Measurements from ENCODE around the gene CHMP4A. TPM values are rescaled to one million over a fixed set of nuclear protein-coding genes. Genes with fewer than 3 reads are reported as not detected.
"Not testable (repeated sequence)": the region's sequence is repeated elsewhere in the genome, so short reads cannot be mapped to it uniquely, and the experiment has no call there.

The CHMP4A gene
- total RNA-seq, 1 experiment from 2014 or later, result 20.0 TPM

DNA sequence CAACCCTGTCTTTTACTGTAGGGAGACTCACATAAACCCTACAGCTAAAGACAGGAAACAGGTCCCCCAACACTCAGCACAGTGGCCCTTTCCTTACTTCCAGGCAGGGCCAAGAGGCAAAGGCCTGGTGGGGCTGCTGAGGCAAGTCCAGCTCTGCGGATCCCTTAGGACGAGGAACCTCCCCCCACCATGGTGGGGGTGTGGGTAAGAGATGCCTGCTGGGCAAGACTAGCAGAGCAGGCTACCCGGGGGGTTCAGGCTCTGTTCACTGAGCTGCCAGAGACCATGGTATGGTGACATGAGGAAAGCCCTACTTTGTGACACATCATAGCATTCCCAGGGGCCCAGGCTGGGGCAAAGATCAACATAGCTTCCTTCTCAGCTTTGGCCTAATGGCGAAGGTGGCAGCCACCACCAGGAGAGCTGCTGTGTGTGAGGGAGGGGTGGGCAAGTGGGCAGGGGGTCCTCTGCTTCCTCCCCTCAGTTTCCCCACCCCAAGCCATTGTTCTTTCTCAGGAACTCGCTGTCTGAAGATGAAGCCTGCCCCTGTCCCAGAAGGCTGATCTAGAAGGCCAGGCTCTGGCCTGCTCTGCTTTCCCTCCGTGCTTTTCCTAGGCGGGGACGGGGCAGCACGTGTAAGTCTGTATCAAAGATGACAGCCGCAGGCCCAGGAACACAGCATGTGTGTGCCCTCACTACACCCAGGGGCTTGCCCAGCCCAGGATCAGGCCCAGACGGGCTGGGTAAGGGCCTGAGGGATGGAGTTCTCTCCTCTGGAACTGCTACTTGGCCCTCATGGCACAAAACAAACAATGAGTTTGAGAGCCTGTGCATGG is 39.2 kb upstream of the CHMP4A start:
- no peak overlapping the region for H3K4me3 ChIP-seq
- no peaks in the 10 kb centered on the region for H3K36me3 ChIP-seq
- DNase-seq, result no peak
- no peaks in the 10 kb centered on the region for H3K27me3 ChIP-seq
- H3K9me3 ChIP-seq, result no peaks in the 10 kb centered on the region

GRCh38 chr14:24251880-24252288 is 38.6 kb upstream of the CHMP4A start:
- no peak for DNase-seq
- H3K27me3 ChIP-seq, result no peaks in the 10 kb centered on the region
- no peak overlapping the region for H3K4me3 ChIP-seq
- no peaks in the 10 kb centered on the region for H3K9me3 ChIP-seq
- H3K36me3 ChIP-seq, result no peaks in the 10 kb centered on the region

DNA sequence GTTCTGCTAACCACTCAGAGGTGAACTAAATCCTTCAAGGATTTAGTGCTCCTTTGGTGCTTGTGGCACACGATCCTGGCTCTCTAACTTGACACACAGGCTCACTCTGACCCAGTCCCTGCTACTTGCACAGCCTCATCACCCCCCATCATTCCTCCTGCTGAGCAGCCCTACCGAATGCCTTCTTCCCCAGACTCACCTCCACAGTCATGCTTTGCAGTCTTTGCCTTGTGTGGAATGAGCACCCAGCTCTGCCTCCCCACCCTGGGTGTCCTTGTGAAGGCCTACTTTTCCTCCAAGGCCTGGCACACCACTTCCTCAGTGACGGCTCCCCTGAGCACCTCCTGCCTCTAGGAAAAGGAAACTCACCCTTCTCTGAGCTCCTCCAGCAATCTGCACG is 37.1 kb upstream of the CHMP4A start:
- DNase-seq, result no peak
- H3K4me3 ChIP-seq, result no peak overlapping the region
- no peaks in the 10 kb centered on the region for H3K36me3 ChIP-seq
- H3K9me3 ChIP-seq, result no peaks in the 10 kb centered on the region
- H3K27me3 ChIP-seq, result no peaks in the 10 kb centered on the region

- H3K9me3 ChIP-seq, result no peaks in the 10 kb centered on the region
- DNase-seq, result no peak
- H3K36me3 ChIP-seq, result no peaks in the 10 kb centered on the region
- no peaks in the 10 kb centered on the region for H3K27me3 ChIP-seq
- no peak overlapping the region for H3K4me3 ChIP-seq
Observed at GRCh38 chr14:24249230-24250021, 36.1 kb upstream of the CHMP4A start.

- no peaks in the 10 kb centered on the region for H3K36me3 ChIP-seq
- DNase-seq, result no peak
Observed at GRCh38 chr14:24247422-24247821, 34.1 kb upstream of the CHMP4A start.

DNA sequence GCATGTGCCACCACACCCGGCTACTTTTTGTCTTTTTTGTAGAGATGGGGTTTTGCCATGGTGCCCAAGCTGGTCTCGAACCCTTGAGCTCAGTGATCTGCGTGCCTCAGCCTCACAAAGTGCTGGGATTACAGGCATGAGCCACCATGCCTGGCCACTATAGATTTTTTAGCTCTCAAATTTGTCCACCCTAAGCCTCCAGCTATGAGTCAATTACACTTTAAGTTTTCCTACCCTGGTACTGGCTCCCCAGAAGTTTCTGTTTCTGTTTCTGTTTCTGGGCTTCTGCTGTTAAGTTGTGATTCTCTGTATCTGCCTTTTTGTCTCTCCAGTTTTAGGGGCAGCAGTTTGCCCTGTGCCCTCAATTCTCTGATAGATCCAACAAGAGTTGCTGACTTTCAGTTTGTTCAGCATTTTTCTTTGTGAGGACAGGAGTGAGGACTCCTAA is 33.5 kb upstream of the CHMP4A start:
- no peak for DNase-seq
- H3K27me3 ChIP-seq, result no peaks in the 10 kb centered on the region
- H3K36me3 ChIP-seq, result no peaks in the 10 kb centered on the region
- no peak overlapping the region for H3K4me3 ChIP-seq
- no peaks in the 10 kb centered on the region for H3K9me3 ChIP-seq

More at GRCh38 chr14:24247422-24247821, 34.1 kb upstream of the CHMP4A start:
- Histone ChIP-seq H3K27me3 (no peaks in the 10 kb centered on the region), H3K9me3 (no peaks in the 10 kb centered on the region), H3K4me3 (no peak overlapping the region)

DNA sequence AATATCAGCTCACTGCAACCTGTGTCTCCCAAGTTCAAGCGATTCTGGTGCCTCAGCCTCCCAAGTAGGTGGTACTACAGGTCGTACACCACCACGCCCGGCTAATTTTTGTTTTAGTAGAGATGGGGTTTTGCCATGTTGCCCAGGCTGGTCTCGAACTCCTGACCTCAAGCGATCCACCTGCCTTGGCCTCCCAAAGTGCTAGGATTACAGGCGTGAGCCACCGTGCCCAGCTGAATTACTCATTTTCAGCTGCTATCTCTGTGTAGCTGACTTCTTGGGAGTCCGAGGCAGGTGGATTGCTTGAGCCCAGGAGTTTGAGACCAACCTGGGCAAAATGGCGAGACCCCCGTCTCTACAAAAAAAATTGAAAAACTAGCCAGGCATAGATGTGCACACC is 32.1 kb upstream of the CHMP4A start:
- H3K4me3 ChIP-seq, H3K9me3 ChIP-seq, H3K27me3 ChIP-seq, DNase-seq, H3K36me3 ChIP-seq: not testable (repeated sequence)

DNA sequence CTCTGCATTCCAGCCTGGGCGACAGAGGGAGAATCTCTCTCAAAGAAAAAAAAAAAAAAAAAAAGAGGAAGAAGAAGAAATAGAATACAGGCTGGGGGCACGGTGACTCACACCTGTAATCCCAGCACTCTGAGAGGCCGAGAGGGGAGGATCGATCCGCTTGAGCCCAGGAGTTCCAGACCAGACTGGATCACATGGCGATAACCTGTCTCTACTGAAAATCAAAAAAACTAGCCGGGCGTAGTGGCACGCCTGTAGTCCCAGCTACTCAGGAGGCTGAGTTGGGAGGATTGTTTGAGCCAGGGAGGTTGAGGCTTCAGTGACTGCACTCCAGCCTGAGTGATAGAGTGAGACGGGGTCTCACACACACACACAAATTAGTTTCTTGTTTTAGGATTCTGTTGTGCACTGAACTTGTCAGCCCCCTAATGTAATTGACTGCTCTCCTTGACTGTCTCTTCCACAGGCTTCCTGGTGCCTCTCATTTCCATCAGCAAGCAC is 30.1 kb upstream of the CHMP4A start:
- DNase-seq, result no peak
- H3K9me3 ChIP-seq, result no peaks in the 10 kb centered on the region
- peaks cover 18% of the 10 kb centered on the region for H3K36me3 ChIP-seq
- H3K4me3 ChIP-seq, result peak overlapping the region; percentile 77
- H3K27me3 ChIP-seq, result no peaks in the 10 kb centered on the region

DNA sequence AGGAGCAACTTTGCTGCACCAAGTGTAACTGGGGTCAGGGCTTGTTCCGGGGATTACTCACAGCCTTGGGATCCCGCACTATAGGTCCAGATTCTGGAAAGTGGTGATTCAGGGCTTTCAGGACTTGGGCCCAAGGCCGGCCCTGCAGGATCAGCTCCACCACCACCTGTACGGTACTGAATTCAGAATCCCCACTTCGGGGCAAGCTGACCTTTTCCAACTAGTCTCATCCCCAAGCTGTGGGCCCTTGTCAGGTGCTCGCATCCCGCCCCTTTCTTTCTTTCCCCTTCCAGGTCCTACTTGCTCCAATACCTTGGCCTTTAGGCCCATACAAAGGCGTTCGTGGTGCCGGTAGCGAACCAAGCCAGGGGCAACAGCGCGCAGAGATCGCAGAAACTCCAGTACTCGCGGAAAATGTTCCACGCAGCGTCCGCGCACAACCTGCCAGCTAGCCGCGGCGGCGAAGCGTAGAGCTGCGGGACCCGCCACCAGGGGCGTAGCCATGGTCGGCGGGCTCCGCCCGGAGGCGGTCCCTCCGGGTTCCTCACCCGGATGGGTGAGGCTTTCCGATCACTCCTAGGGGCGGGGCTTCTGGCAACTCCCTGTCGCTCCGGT is 28.6 kb upstream of the CHMP4A start:
- DNase-seq, result peak; percentile 91
- peaks cover 22% of the 10 kb centered on the region for H3K36me3 ChIP-seq
- no peaks in the 10 kb centered on the region for H3K27me3 ChIP-seq
- H3K4me3 ChIP-seq, result peak overlapping the region; percentile 77
- no peaks in the 10 kb centered on the region for H3K9me3 ChIP-seq

DNA sequence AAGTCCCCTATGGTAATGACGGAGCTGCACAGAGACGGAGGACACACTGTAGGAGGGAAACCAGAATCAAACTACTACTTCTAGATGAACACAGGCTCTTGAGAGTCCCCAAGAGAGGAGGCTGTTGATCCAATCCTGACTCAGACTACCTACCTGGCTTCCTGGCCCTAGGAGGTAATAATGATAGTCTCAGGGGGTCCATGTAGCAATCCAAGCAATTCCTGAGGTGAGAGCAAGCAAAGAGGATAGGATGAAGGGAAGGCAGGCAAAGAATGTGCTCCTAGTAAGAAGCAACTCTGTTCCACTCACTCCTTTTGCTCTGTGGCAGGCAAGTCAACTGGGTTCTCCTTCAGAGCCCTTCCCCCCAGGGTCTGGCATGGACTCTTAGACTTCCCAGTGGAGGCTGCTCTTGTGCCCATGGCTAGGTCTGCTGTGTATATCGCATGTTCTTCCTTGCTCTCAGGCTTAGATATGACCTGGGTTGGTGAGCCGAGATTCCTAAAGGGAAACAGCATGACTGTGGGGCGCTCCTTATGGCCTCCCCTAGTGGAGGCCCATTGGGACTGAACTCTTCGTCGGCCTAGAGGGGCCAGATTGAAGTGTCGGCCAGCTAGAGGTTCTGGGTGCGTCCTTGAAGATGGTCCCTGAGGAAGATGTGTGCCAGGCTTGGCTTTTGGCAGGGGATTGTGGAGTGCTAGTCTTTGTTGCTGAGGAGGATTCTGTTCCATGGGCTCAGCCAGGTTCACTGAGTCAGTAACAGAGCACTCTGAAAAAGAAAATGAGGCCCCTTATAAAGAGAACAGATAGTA is 27.0 kb upstream of the CHMP4A start:
- Histone ChIP-seq H3K27me3 (no peaks in the 10 kb centered on the region), H3K4me3 (no peak overlapping the region), H3K9me3 (no peaks in the 10 kb centered on the region), H3K36me3 (peaks cover 29% of the 10 kb centered on the region)
- no peak for DNase-seq

DNA sequence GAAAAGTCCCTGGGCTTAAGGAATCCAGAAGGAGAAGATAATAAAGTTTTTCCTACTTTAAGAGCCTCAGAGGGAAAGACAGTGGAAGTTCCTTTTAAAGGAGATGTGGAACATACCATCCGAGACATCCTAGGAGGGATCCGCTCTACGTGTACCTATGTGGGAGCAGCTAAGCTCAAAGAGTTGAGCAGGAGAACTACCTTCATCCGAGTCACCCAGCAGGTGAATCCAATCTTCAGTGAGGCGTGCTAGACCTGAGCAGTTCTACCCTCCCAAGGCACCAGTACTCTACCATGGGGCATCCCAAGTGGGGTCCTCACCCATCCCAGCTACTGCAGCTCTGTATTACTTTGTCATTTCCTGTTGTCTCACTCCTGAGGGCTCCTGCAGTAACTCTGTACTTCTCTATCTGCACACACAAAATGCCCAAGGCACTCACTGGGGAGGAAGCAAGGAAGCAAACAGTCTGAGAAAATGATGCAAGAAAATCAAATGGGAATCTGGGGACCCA is 25.3 kb upstream of the CHMP4A start:
- Histone ChIP-seq H3K36me3 (peaks cover 32% of the 10 kb centered on the region), H3K4me3 (no peak overlapping the region), H3K27me3 (no peaks in the 10 kb centered on the region), H3K9me3 (no peaks in the 10 kb centered on the region)
- DNase-seq, result no peak

DNA sequence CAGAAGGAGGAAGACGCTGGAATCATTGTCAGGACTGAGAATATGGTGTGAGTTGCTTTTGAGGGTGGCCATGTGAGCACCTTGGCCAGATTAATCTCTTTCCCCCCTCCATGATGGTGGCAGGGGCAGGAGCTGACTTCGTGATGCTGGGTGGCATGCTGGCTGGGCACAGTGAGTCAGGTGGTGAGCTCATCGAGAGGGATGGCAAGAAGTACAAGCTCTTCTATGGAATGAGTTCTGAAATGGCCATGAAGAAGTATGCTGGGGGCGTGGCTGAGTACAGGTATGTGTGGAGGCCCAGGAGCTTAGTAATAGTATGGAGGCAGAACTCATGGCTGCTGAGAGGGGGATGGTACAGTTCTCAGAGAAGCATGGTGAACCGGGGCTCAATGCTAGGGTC is 24.8 kb upstream of the CHMP4A start:
- H3K36me3 ChIP-seq, result peaks cover 32% of the 10 kb centered on the region
- no peak for DNase-seq
- no peaks in the 10 kb centered on the region for H3K9me3 ChIP-seq
- no peaks in the 10 kb centered on the region for H3K27me3 ChIP-seq
- no peak overlapping the region for H3K4me3 ChIP-seq

GRCh38 chr14:24237463-24237955 is 24.2 kb upstream of the CHMP4A start:
- H3K27me3 ChIP-seq, result no peaks in the 10 kb centered on the region
- peaks cover 32% of the 10 kb centered on the region for H3K36me3 ChIP-seq
- H3K9me3 ChIP-seq, result no peaks in the 10 kb centered on the region
- DNase-seq, result no peak
- H3K4me3 ChIP-seq, result no peak overlapping the region

GRCh38 chr14:24236689-24237462 is 23.6 kb upstream of the CHMP4A start:
- H3K9me3 ChIP-seq, result no peaks in the 10 kb centered on the region
- H3K27me3 ChIP-seq, result no peaks in the 10 kb centered on the region
- DNase-seq, result no peak
- peaks cover 32% of the 10 kb centered on the region for H3K36me3 ChIP-seq
- no peak overlapping the region for H3K4me3 ChIP-seq

All from MG63 (cell line).